HG02623 (cell line): Measurements from ENCODE around the gene ZBTB3.
"Not testable (repeated sequence)": the region's sequence is repeated elsewhere in the genome, so short reads cannot be mapped to it uniquely, and the experiment has no call there.

ENCODE experiments used
- ATAC-seq: cut with Tn5 transposase; IDR thresholded peaks from one replicate; pipeline ENCODE4 v1.9.1; 2021; ENCODE audit warnings: moderate library complexity; ENCODE audit not compliant: unreplicated experiment

Gene ZBTB3

GRCh38 chr11:62716816-62717215 lies 37.1 kb downstream of the ZBTB3 start:
- ATAC-seq, result no peak

GRCh38 chr11:62716206-62716605 lies 37.8 kb downstream of the ZBTB3 start:
- no peak for ATAC-seq

DNA sequence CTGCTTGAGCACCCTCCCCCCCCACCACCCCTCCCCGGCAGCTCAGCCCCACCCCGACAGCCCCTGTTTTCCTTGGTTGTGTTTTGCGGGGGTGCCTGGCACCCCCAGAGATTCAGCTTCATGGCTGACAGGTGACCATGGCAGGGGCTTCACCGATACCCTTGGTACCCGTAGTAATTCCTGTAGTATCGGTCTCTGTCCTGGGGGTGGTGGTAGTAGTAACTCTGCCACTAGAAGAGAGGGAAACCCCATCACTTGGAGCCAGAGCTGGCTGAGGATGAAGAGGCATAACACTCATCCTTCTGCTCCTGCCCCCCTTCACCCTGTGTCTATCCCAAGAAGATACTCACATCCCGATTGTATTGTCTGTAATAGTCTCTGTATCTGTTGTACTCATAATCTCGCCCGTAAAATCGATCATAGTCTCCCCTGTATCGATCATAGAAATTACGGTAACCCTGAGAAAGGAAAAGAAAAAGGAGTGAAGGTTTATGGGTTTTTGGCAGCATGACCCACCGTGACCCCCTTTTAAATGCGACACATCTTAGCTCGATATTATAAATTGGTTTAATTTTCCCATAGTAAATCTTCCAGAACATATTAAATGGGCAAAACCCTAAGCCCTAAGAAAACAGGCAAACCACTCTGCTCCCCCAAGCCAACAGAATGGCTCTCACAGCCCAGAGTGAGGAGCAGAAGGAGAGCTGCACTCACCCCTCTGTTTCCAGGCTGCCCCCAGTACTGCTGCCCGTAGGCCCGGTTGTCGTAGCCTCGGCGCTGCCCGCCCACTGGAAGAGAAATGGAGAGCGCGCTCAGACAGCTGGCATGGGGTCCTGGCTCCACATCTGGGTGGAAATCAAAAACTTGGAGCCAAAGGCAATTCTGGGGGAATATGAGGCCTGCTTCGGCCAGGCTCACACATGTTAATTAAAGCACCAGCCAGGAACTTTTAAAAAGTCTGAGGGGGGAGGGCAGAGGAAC lies 38.5 kb downstream of the ZBTB3 start:
- no peak for ATAC-seq

- ATAC-seq, result no peak
These were observed 40.6 kb downstream of the ZBTB3 start for GRCh38 chr11:62713343-62713742.

DNA sequence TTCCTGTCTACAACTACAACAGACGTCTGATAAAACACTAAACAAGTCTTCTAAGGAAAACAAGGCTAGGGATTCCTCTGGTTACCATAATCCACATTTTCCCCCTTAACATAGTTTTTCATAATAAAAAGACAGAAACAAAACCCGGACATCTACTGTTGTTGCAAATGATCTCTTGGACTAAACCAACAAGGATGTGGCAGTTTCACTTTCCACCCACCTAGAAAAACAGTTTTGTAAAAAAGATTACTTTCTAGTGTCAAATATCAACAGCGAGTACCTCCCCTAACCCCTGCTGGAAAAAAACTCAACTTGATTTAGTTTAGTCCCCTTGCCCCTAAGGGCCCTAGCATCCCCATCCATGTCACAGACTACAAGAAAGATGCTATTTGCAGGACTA lies 41.1 kb downstream of the ZBTB3 start:
- ATAC-seq, result no peak

DNA sequence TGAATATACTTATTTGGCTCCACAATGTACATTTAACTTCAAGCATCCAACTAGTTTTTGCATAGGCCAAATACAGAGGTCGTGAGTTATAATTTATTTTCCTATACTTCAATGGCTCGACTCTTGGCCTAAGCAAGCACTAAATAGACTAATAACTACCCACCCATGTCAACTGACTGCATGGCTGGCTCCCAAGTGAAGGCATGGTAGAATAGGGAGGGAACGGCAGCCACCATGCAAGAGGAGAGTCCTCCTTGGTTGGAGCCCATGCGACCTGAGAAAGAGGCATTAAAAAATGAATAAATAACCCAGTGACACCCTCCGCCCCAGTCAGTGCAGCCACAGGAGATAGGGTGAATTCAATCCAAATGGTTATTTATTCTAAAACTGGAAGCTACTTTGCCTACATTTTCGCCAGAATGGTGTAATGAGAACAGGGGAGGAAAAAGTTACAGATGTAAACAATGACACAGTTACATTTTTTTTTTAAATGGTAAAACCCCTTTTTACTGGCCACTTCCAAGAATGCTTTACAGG lies 41.6 kb downstream of the ZBTB3 start:
- ATAC-seq, result no peak

GRCh38 chr11:62710001-62710345 lies 44.0 kb downstream of the ZBTB3 start:
- no peak for ATAC-seq

DNA sequence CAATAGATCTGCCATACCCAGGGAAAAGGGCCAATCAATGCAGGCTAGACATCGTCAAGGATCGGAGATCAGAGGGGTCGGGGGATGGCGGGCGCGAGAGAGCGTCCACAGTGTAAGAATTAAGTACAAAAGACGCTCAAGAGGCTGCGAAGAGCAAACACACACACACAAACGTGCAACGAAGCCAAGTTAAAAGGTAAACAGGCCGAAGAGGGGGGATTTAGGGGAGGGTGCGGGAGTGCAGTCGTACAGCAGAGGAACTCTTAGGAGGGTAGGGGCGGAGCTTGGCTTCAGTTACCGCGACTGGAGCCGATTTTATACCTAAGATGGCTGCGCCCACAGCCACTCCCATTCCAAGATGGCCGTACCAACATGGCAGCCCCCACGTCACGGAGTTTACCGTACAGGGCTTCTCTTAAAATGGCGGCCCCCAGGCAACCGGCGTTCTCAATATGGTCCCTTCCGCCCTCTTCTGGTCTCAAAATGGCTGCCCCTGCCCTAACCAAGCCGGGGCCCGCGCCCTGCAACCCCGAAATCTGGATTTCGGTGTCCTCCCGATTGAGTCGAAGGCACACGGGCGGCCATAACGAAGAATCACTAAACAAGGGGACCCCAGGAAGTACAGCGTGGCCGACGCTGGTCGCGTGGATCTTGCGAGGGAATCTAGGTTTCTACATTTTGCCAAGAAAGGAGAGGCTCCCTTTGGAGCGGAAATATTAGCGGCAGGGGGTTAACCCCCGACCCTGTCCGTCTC lies 44.5 kb downstream of the ZBTB3 start:
- peak; percentile 61 for ATAC-seq

- ATAC-seq, result no peak
These were observed 45.2 kb downstream of the ZBTB3 start for GRCh38 chr11:62708793-62709192.

- no peak for ATAC-seq
These were observed 45.6 kb downstream of the ZBTB3 start for GRCh38 chr11:62708392-62708791.

DNA sequence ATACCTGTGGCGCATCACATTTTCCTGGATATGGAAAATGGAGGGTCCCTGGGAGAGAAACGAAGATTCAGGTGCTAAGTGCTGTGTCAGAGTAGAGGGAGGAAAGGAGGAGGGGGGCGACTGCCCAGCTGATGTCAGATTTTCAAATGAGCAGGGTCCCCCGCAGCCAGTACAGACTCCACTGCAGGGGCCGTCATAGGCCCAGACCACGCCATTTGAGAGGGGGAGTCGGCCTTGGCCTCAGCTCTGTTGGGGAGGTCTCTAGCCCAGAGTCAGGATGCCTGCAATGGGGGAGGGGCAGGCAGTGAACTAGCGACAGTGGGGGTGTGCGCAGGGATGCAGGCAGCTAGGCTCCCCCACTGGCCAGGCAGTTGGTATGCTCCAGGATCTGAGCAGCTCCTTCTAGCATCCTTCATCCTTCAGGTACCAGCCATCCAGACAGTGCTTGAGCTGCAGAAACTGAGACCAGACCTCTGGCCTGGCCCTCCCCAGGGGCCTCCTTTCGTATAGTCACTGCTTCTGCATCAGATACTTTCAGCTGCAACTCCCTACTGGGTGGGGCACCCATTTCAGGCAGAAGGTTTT lies 46.6 kb downstream of the ZBTB3 start, which contains the start of the genes BSCL2 and GNG3:
TSS of gene BSCL2 (minus strand) at position 148 of the 585 bp plus-strand sequence. CDS start 229 bp downstream, outside the sequence.
TSS of gene GNG3 (plus strand) at position 400 of the 585 bp plus-strand sequence. CDS start 620 bp downstream, outside the sequence.
- ATAC-seq, result no peak

DNA sequence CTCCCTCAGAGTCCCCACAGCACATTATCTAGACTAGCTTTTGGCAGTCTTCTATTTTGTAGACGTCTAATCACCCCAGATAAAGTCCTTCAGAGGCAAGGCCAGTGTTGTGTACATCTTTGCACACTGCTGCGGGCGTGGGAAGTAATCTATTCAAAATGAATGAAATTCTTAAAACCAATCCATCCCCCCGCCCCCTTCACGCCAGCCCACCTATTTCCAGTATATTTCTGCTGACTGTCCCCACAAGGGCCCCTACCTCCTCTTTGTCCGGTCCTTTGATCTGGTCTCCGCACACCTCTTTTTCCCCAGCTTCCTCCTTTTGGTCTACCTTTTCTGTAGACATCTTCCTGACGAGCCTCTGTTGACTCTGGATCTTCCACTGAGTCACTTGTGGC lies 47.1 kb downstream of the ZBTB3 start:
- no peak for ATAC-seq

- ATAC-seq, result peak; percentile 59
These were observed 47.8 kb downstream of the ZBTB3 start for GRCh38 chr11:62705880-62706849.

- ATAC-seq, result no peak
These were observed 48.5 kb downstream of the ZBTB3 start for GRCh38 chr11:62705413-62705812.

GRCh38 chr11:62703921-62704320 lies 50.0 kb downstream of the ZBTB3 start:
- not testable (repeated sequence) for ATAC-seq

- no peak for ATAC-seq
These were observed 51.7 kb downstream of the ZBTB3 start for GRCh38 chr11:62702246-62702645.
